Stimulated activated CD4-positive, alpha-beta T cell treated with anti-CD3 and anti-CD28 coated beads, Interleukin-15, amount 100 ng/mL, for 24 hours (primary cell): ENCODE data around the gene PTPA.

Source experiments
- DNase-seq: peaks from one replicate; pipeline ENCODE4 v3.0.0-alpha.2; 2020

Gene PTPA

DNA sequence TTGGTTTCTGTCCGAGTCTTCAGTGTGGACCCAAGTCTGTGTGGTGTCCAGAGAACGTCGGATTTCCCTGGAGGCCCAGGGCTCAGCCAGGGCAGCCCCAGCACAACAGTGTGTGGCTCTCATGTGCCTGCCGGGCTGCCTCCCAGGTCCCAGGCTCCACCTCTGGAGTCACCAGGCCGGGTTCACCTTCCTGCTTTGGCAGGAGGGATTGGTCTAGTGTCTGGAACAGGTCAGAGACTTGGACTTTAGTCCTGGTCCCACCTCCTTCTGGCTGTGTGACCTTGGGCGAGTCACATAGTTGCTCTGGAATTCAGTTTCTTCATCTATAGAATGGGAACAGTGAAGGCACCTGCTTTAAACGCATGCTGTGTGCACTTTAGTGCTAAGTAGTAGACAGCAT lies 27.1 kb upstream of the PTPA start:
- no peak for DNase-seq

DNA sequence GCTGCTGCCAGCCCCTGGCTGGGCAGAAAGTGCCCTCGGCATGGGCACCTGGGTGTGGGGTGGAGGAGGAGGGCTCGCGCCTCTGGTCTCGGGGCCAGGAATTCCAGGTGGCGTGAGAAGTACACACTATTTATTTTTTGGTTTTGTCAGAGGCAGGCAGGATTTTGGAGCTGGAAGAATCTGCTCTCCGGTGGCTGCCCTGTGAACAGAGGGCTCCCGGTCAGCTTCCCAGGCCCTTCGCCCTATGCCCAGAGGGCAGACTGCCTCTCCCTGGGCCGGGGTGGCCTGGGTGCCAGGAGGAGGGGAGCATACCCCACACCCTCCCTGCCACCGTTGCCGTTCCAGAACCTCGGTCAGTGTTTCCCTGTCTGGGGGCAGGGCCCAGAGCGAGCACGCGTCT lies 22.0 kb upstream of the PTPA start:
- no peak for DNase-seq

DNA sequence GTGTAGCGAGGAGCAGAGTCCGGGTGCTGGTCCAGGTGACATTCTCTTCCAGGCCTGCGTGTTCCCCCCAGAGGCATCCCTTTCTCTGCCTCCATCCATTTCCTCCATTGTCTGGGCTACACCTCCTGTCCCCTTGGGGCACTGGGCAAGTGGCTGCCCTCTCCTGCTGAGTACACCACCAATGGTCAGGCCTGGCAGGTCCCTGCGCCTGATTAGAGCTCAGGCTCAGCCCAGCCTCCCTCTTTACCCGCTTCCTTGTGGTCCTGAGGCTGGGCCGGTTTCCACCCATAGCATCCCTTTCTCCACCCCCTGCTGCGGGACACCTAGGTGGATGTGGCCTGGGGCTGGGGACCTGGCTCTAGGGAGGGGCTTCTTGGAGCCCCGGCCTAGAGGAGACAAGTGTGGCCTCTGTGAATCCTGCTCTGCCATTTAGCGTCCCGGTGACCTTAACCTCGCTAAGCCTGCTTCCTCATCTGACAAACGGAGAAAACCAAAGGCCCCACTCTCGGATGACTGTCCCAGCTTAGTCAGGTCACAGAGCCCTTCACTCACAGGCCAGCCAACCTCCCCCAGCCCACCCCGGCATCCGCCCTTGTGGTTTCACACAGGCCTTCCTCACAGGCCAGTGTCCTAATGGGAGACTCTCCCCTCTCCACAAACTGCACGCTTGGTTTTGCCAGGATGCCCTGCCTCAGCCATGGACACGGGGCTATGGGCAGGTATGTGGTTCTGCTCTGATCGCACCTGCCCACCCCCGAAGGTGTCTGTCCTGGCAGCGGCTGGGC lies 17.4 kb upstream of the PTPA start:
- no peak for DNase-seq

DNA sequence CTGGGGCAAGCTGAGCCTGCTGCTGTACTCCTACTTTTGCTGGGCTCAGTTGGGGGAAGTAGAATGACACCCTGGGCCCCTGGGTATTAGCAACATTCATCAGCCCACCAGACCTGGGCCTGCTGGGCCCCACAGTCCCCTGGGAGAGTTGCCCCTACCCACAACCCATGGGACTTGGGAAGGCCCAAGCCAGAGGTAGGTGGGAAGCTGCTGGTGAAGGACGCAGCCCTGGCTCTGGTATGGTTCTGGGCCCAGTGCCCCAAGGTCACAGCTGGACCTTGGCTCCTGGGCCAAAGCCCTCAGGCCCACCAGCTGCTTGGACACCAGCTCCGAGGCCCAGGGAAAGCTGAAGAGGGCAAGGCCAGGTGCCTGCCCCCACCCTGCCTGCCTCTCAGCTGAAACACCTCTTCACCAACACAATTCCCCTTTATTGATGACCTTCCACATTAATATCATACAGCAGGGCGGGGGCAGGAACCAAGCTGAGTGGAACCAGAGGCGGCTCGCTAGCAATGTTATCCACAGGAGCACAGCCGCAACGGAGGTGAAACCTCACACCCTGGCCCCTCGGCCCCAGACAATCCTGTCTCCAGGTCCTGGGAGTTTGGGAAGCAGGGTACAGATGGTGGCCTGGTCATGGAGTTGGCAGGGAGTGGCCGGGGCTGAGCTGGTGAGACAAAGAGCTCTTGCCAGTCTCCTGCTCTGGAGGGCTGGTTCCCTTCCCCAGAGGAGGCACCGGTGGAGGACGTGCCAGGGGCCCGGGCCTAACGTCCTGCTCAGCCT lies 16.6 kb upstream of the PTPA start:
- no peak for DNase-seq

DNA sequence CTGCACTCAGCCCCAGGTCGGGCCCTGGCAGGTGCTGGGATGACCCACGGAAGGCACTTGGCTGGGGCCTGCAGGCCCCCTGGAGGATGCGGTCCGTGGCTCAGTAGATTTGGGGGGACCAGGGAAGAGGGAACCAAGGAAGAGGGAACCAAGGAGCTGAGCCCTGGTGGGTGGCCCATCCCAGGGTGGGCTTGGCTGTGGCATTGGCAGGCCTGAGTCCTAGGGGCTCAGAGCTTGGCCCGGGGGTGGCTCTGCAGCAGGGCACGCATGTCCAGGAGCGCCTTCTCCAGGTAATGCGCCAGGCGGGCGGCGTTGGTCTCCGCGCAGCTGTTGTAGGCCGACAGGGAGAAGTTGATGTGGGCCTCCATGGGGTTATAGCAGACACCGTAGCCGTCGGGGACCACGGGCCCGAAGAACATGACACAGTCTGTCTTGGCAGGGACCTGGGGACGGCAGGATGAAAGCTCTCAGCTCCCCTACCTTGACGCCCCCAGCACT lies 16.0 kb upstream of the PTPA start:
- no peak for DNase-seq

DNA sequence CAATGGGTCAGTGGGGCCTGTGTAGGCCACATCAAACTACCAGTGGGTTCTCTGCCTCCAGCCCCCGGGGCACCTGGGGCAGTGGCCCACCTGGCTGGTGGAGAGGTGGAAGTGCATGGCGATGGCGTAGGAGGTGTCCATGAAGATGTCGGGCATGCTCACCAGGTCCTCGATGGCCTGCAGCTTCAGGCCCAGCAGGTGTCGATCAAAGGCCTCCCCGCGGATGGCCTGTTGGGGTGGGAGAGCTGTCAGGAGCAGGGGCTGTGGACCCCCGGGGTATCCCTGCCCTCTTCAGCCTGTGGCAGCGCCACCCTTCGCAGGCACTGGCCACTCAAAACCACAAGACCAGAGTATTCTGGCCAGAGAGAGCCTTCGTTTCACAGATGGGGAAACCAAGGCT lies 15.3 kb upstream of the PTPA start:
- no peak for DNase-seq

DNA sequence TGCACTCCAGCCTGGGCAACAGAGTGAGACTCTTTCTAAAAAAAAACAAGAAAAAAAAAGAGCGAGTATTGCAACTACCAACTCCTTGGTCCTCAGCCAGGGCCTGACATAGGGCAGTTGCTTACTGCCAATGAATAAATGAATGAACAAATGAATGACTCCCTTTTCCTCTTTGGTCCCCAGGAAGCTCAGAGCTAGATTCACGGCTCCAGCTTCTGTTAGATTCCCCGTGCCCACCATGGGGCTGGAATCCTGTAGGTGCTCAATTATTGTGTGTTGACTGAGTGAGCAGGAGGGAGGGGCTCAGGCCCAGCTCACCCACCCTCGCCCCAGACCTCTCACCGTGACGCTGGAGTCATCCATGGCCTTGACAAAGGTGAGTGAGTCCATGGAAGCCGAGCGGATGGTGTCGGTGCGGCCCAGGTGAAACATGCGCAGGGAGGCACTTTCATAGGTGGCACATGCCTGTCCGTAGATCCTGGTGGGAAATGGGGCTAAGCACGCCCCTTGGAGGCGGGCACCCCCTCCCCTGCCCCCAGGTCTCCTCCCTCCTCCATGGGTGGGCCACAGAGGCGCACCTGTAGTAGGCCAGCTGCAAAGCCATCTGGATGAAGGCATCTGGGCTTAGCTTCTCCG lies 13.4 kb upstream of the PTPA start:
- DNase-seq = no peak

DNA sequence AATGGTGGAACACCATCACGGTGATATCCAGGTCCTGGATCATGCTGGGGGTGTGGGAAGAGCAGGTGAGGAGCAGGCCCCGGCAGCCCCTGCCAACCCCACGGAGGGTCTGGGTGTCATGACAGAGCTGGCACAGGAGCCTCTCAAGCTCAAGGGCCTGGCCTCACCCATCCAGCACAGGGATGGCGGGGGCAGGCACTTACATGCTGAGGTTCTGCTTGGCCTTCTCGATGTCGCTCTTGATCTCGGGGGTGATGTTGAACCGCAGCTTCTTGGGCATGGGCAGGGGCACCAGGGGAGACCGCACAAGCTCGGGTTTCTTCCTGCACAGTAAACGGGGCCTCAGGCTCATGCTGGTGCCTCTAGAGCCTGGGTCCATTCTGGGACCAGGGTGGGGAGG lies 12.9 kb upstream of the PTPA start:
- no peak for DNase-seq

DNA sequence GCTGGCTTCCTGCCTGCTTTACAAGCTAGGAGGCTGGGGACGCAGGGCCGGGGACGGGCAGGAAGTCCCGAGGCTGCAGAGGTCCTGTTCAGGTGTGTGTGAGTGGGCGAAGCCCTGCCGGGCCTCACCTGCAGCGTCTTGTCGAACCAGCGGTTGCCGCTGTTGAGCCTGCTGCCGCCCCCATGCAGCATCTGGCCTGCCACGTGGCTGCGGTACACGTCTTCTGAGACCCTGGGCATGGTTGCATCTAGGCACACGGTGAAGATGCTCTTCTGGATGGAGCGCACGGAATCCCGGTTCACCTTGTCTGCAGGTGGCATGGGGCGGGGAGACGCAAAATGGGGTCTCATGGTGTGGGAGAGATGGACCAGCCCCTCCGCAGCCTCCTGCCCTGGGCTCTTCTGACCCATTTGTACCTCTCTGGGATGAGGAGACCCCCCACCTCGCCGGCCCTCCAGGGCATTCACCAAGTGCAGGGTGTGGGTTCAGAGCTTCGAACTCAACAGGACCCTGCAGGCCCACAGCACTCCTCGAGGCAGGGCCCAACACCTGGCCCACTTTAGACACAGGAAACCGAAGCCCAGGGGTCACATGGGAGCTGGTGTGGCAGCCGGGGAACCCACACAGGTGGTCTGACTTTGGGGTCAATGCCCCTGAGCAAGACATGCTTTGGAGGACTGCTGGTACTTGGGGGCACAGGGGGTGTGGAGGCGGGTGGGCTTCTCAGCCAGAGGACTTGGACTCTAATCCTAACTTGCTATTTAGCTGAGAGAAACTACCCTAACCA lies 10.6 kb upstream of the PTPA start:
- DNase-seq = no peak

DNA sequence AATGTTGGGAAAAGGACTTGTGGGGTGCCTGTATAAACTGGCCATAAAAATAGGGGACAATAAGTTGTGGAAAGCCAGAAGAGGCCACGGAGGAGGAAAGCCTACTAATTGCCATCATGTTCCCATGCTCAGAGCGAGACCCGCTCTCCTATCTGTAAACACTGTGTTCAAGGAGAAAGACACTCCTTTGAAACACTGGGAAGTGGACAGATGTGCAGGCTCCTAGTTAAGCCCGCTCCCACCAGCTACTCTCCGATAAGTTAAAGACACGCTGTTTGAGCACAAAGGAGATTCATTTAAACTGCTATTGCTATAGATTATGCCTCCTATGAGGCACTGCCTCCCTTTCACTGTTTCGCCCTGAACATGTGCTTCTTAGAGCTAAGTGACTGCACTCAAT lies 9.9 kb upstream of the PTPA start:
- no peak for DNase-seq

DNA sequence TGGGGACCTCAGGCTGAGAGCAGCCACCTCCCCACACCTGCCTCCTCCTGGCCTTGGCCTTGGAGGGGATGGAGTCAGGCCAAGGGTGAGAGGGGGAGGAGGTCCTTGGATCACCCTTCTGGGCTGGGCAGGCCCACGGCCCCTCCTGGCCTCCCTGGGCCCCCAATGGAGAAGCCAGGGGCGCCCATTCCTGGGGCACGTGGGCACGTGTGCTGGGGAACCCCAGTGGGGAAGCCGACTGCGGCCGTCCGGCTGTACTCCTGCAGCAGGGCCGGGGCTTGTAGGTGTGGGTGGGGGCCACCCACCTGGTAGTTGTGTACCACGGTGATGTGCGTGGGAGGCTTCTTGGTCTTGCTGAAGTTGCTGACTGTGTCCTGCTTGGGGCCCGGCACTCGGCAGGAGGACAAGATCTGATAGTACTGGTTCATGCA lies 9.1 kb upstream of the PTPA start:
- DNase-seq = no peak

DNA sequence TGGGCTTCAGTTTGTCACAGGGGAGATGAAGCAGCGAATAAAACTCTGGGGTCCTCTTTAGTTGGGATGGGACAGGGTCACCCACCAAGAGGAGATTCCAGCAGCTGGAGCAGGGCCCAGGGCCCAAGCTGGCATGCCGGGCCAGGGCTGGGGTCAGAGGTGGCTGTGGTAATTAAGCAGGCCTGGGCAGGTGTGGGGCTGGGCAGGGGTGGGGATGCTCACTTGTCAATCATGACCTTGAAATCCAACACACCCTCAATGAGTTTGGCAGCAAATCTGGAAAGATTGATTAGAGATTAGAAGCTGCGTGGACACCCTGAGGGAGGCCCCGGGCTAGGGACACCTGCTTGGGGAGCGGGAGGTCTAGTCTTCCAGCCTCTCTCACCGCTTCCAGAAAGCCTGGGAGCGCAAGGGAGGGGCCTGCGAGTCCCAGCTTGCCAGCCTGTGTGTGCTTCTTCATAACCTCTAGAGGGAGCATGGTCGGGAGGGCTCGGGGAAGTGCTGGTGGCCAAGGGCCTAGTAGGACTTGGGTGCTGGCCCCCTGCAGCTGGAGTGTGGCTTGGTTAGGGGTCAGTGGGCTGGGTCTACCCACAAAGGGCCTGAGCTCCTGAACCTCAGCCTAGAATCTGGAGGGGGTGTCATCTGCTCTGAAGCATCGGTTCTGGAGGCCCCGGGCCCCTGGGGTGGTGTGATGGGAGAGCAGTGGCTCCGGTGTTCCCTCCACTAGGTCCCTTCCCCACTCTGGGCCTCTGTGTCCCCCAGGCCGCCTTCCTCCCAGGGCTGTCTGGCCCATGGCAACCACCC lies 8.2 kb upstream of the PTPA start:
- DNase-seq = peak; percentile 37

DNA sequence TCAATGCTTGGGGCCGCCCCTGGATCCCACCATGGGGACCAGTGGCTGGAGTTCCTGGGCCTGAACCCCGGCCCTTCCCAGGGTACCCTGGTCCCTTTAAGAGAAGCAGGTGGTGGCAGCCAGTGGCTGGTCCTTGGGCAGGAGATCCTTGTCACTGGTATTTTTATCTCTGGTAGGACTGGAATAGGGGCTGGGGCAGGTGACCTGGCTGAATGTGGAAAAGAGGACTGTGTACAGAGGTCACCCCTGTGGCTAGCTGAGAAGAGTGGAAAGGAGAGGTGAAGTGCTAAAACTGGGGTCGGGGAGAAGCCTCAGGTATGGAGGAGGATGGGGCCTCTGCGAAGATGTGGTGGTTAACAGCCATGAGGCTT lies 7.6 kb upstream of the PTPA start:
- DNase-seq = no peak

DNA sequence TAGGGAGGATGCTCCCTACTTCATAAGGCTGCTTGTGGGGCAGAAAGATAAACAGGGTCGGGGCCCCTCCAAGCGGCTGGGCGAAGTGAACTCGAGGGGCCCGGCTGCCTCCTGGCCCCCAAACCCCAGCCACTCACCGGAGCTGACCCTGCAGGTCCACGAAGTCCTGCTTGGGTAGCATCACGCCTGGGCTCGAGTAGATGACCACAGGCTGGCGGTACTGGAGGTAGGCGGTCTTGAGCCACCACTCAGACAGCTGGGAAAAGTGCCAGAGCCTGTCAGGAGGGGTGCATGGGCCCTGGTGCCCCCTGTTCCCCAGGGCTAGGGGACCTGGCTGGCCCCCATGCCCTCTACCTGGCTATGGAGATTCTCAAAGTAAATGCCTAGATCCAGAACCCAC lies 7.2 kb upstream of the PTPA start:
- DNase-seq = no peak

DNA sequence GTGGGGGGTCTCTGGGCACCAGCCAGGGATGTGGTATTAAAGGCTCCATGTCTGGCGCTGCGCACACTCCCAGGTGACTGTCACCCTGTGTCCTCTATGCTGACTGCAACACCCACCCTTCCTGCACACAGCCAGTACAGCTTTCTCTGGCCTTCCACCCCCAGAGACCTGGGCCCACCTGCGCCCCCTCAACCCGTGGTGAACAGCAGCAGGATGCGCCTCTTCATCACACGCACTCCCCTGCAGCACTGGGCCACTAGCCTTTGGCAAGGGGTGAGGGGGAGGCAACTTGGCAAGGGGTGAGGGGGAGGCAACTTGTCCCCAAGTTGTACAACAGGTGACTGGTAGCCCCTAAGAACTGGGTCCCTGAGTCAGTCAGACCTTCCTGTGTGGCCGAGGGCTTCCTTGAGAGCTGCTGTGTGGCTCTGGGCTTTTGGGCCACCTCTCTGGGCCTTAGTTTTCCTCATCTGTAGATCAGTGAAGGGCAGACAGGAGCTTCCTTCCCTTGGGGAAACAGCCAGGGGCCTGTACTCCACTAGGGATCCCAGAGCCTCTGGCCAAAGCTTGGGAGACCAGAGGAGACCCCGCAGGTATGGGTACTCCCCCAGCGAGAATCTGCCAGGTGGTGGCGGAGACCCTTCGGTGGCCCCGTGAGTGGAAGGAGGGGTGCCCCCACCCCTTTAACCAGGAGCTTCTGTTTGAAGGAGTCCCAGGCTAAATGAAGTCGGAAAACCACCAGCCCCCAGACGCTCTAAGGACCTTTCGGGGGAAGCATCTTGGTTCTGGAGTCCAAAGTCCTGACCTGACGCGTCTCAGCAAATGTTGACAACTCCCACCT lies 5.1 kb upstream of the PTPA start:
- no peak for DNase-seq

DNA sequence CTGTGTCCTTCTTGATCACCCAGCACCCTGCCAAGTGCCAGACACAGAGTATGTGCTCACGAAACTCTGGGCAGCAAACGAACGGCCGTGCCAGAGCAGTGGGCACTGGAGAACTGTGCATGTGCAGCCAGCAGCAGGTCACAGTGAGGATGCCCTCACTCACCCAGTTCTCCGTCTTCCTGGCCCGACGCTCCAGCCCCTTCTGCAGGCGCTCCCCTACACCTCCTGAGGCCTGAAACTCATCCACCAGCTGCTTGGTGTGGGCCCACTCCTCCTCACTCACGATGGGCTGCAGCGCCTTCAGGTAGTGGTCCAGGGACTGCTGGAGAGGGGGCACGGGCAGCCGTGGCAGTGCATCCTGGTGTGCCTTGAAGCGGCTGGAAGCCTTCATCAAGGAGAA lies 3.6 kb upstream of the PTPA start:
- DNase-seq = no peak

DNA sequence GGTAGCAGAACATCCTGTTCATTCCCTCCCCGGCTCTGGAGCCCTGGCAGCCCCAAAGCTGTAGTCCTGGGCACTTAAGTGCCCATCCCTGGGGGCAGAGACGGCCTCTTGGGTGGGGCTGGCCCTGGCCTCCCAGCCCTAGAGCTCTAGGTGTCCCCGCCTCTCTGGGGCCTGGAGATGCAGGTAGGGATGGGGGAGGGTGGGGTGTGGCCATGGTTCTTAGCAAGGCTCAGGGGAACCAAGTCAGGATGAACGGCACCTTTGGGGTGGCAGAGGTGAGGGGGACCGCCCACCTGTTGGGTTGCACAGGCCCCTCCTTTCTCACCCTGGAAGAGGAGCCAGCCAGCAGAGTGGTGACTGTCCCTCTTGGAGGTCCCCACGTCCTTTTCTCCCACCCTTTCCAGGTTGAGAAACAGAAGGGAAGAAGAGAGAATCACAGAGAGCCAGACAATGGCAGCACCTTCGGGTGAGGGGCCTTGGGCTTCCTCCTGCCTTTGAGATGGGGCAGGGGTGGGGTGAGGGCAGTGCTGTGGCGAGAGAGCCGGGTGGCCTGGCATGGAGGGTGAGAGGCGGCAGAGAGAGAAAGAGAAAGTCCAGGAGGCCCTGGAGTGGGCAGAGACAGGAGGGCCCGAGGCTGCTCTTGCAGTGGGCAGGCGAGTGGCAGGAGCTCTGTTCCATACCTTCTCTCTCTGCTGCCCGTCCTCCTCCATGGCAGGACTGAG lies 3.0 kb upstream of the PTPA start:
- DNase-seq = no peak

DNA sequence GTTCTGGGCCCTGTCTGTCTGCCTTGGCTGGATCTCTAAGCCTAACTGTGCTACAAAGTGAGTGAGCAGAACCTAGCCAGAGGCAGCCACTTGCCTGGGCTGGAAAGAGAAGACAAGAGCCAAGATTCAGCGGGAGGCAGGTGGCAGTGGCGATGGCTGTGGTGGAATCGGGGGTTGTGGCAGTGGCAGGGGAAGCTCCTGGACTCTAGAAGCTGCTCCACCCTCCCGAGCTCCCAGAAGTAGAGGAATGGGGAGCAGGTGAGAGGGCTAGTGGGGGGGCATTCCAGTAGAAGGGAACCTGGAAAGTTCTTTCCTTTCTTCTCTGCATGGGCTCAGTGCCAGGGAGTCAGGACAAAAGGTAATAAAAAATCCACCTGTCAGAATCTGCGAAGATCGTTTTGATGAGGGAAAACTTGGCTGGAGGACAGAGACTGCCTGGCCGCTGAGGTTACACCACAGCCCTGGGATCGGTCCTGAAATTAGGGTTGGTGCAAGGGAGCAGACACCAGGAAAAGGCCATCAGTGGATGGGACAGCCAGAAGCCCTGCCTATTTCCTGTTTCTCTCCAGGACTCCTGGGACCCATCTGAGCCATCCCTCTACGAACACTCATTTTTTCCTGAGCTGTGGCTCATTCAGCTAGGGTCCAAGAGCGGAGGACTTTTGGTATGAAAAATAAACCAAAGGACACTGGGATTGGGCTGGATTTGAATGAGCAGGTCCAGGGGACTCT lies 2.2 kb upstream of the PTPA start:
- no peak for DNase-seq

DNA sequence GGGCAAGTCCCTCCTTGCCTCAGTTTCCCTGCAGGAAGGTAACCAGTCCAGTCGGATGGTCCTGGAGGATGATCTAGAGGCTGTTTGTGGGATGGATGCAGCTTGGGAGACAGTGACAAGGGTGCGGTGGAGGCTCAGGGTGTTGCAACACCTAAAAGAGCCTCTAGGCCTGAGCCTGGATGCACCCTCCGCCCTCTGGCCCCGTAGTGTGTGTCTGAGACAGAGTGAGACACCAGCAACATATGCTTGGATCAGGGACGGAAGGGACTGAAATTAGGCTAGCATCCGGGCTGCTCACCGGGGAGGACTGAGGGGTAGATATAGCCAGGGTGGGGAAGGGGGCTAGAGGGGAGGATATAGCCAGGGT lies 1.7 kb upstream of the PTPA start:
- DNase-seq = peak; percentile 41
